GM06990 (cell line): ENCODE results near the gene GRM4.

ENCODE experiments used
- DNase-seq: peaks from one replicate; pipeline ENCODE4 v3.0.0-alpha.2; 2011; ENCODE audit not compliant: insufficient read length; ENCODE audit errors: extremely low read depth
- H3K27me3 ChIP-seq: replicated peaks from 2 replicates; pipeline ENCODE4 v1.6.0; 2011; ENCODE audit warnings: low read length; ENCODE audit not compliant: control insufficient read depth, insufficient read depth
- H3K36me3 ChIP-seq: 2 replicates; pipeline ENCODE4 v1.5.1; 2011; ENCODE audit warnings: low read length; ENCODE audit not compliant: control insufficient read depth, insufficient read depth
- H3K4me3 ChIP-seq: replicated peaks from 2 replicates; pipeline ENCODE4 v1.5.1; 2011; ENCODE audit warnings: low read depth, mild to moderate bottlenecking, control low read depth, low read length
- CTCF ChIP-seq: IDR thresholded peaks from 2 replicates; pipeline ENCODE4 v1.5.1; 2011; ENCODE audit warnings: low read length, control low read depth, mild to moderate bottlenecking, inconsistent platforms; ENCODE audit not compliant: insufficient read depth, poor library complexity, severe bottlenecking

Gene GRM4

DNA sequence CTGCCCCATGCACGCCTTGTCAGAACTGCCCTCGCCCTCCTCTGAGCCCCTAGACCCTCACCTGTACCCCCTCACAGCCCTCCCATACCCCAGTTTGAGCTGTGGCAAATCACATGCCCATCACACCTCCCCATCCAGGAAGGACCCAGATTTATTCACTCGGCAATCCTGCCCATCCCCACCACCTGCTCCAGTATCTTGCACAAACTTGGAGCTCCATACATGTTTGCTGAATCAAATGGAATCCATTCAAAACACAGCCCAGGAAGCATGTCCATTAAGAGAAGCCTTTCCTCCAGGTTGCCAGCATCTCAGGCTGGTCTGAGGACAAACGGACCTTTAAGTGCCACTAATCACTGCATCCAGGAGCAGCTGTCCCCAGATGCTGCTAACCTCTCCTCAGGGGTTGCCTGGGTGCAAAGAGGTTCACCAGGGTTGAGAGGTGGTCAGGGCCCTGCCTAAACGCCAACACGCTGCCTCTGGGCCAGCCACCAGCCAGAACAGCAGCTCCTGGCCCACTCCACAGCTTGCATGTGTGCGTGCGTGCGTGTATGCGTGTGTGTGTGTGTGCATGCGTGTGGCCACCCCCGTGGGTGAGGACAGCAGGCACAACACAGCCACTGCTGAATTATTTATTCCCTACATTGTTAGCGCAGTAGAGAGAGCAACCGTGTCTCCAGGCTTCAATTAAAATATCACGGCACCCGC, 31.0 kb downstream of the GRM4 start:
- Histone ChIP-seq H3K36me3 (no peaks in the 10 kb centered on the region), H3K27me3 (peaks cover 2% of the 10 kb centered on the region), H3K4me3 (no peak overlapping the region)
- DNase-seq = no peak
- no peak for TF ChIP-seq CTCF

DNA sequence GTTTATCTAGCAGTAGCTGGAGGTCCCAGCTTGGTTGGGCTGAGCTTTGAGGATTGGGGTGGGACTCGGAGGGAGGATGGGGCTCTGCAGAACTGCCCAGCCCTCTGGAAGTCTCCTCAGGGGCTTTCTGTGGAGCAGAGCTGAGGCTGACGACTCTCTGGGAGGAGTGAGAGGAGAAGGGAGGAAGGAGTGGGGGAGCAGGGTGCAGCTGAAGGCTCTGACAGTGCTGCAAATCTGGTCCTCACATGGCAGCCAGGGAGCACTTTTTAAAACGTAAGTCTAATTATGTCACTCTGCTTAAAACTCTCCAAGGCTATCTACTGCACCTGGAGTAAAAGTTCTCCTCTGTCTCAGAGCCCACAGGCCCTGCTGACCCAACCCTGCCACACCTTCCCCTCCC, 32.4 kb downstream of the GRM4 start:
- Histone ChIP-seq H3K27me3 (peaks cover 2% of the 10 kb centered on the region), H3K4me3 (no peak overlapping the region), H3K36me3 (no peaks in the 10 kb centered on the region)
- no peak for DNase-seq
- no peak for TF ChIP-seq CTCF

GRCh38 chr6:34112126-34112525, 33.8 kb downstream of the GRM4 start:
- Histone ChIP-seq H3K36me3 (no peaks in the 10 kb centered on the region), H3K4me3 (no peak overlapping the region), H3K27me3 (peaks cover 5% of the 10 kb centered on the region)
- DNase-seq = no peak
- no peak for TF ChIP-seq CTCF

DNA sequence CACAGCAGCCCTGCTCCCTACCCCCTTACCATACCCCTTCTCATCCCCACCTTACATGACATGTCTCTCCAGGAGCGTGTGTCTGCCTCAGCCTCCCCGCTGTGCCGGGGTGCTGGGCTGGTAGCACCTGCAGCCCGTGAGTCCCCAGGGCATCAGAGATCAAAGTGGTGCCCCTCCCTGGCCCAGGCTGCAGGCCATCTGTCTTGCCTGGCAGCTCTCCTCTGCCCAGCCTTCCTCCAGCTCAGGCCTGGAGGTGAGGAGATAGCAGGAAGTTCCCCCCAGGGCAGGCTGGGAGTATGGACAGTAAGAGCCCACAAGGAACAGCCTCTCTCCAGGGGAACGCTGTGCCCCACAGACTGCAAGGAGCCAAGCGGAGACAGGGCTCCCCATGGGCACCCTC, 35.3 kb downstream of the GRM4 start:
- TF ChIP-seq CTCF = no peak
- Histone ChIP-seq H3K27me3 (peaks cover 5% of the 10 kb centered on the region), H3K4me3 (no peak overlapping the region), H3K36me3 (no peaks in the 10 kb centered on the region)
- no peak for DNase-seq

DNA sequence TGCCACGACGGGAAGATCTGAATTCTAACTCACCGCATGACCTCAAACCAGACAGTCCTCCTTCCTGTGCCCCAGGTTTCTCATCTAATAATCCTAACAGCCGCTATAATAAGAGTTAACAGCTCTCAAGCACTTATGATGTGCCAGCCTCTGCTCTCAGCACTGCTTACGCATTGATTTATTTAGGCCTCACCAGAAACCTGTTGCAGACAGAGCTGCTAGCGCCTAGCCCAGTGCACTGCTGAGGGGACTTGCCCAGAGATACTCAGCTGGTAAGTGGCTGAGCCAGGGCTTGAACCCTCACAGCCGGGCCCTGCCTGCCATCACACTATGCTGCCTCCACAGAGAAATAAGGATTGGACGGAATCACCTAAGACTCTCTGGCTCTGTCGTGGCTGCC, 37.7 kb downstream of the GRM4 start:
- H3K27me3 ChIP-seq = peaks cover 5% of the 10 kb centered on the region
- DNase-seq = no peak
- TF ChIP-seq CTCF = no peak
- H3K4me3 ChIP-seq = no peak overlapping the region
- no peaks in the 10 kb centered on the region for H3K36me3 ChIP-seq

- Histone ChIP-seq H3K36me3 (no peaks in the 10 kb centered on the region), H3K27me3 (peaks cover 5% of the 10 kb centered on the region), H3K4me3 (no peak overlapping the region)
- TF ChIP-seq CTCF = no peak
- DNase-seq = no peak
These were observed 39.0 kb downstream of the GRM4 start for GRCh38 chr6:34106900-34107299.
